Hepatocyte (in vitro differentiated cells): Measurements from ENCODE around the gene GRHL1.

Experiments
- CTCF ChIP-seq: fragments of 200-600 bp; sonication (generic); IDR thresholded peaks from 2 replicates; pipeline ENCODE4 v1.5.1; 2016; ENCODE audit warnings: antibody characterized with exemption, mild to moderate bottlenecking; ENCODE audit not compliant: poor library complexity
- EZH2 ChIP-seq: fragments of 200-600 bp; sonication (generic); IDR thresholded peaks from 2 replicates; pipeline ENCODE4 v1.6.1; 2016; ENCODE audit warnings: antibody characterized with exemption, mild to moderate bottlenecking, borderline replicate concordance
- EZH2phosphoT487 ChIP-seq: fragments of 200-600 bp; sonication (generic); IDR thresholded peaks from one replicate; pipeline ENCODE4 v1.6.1; 2018; ENCODE audit warnings: antibody characterized with exemption, mild to moderate bottlenecking, low read depth, moderate library complexity; ENCODE audit not compliant: unreplicated experiment, severe bottlenecking

GRCh38 chr2:10012963-10013461, 61.5 kb downstream of the GRHL1 start:
- TF ChIP-seq CTCF: no peak
- TF ChIP-seq EZH2: no peak
- TF ChIP-seq EZH2phosphoT487: no peak
